Testis (tissue), 3 donors: Measurements from ENCODE around the gene DPP6. TPM values are rescaled to one million over a fixed set of nuclear protein-coding genes. Genes with fewer than 3 reads are reported as not detected.
A peak's percentile ranks its signal among the peaks of the same experiment; 100 is the strongest.
"Not testable (repeated sequence)": the region's sequence is repeated elsewhere in the genome, so short reads cannot be mapped to it uniquely, and the experiment has no call there.

ENCODE experiments used
- DNase-seq: peaks from one replicate; pipeline ENCODE4 v3.0.0-alpha.2; 2019
- H3K27ac ChIP-seq, 2 donors: fragments of 200-600 bp; sonication (generic); one replicate each; pipeline ENCODE4 v1.5.1; 2019
- H3K27me3 ChIP-seq: fragments of 200-600 bp; sonication (generic); one replicate; pipeline ENCODE4 v1.5.1; 2019
- H3K36me3 ChIP-seq: fragments of 200-600 bp; sonication (generic); one replicate; pipeline ENCODE4 v1.5.1; 2017; ENCODE audit warnings: low read depth; ENCODE audit errors: missing control alignments
- H3K4me1 ChIP-seq: fragments of 200-600 bp; sonication (generic); one replicate; pipeline ENCODE4 v1.5.1; 2019
- H3K4me3 ChIP-seq, 2 donors: fragments of 200-600 bp; sonication (generic); one replicate each; pipeline ENCODE4 v1.5.1; 2017 to 2019
- H3K9me3 ChIP-seq: fragments of 200-600 bp; sonication (generic); one replicate; pipeline ENCODE4 v1.5.1; 2017
- WGBS, 2 donors: methylation state at CpG; one replicate each; pipeline ENCODE4 v1.1.5; 2018; 5-methylcytosine and 5-hydroxymethylcytosine counted together
- intact Hi-C: fragments of 100-400 bp; cut with DNase I; formaldehyde crosslinking; loops from one replicate; pipeline ENCODE4 v1.15.1; 2023; ENCODE audit warnings: low total_unique reads
- polyA plus RNA-seq: library from polyadenylated mRNA; stranded (reverse); fragments of 350-450 nt; fragmentation: Illumina TruSeq; extraction: RNeasy Lipid Tissue Mini Kit (QIAGEN cat#74804); gene quantifications from one replicate; pipeline ENCODE4 v1.2.3, GENCODE V29; 2014; ENCODE audit warnings: low read depth, low replicate concordance; ENCODE audit not compliant: insufficient read depth
- total RNA-seq, 2 donors: library from RNA; depleted of rRNA; stranded (reverse); fragments of >200 nt; gene quantifications; one replicate each; pipeline ENCODE4 v1.2.3, GENCODE V29; 2016
- TF ChIP-seq, protein P1 (sequence below), 3 experiments: fragments of 450-650 bp in 2 of 3; fragments of 200-600 bp in 1 of 3; sonication (generic) in 1 of 3; IDR thresholded peaks; one replicate each; pipeline ENCODE4 v1.5.1; 2016 to 2019; ENCODE audit warnings: antibody characterized with exemption in 3 of 3, mild to moderate bottlenecking in 2 of 3, moderate library complexity in 1 of 3

DPP6 gene
- total and polyA plus RNA-seq, 3 donors from 2014 or later, result 26.0 to 78.3 (median 52.8) TPM

DNA sequence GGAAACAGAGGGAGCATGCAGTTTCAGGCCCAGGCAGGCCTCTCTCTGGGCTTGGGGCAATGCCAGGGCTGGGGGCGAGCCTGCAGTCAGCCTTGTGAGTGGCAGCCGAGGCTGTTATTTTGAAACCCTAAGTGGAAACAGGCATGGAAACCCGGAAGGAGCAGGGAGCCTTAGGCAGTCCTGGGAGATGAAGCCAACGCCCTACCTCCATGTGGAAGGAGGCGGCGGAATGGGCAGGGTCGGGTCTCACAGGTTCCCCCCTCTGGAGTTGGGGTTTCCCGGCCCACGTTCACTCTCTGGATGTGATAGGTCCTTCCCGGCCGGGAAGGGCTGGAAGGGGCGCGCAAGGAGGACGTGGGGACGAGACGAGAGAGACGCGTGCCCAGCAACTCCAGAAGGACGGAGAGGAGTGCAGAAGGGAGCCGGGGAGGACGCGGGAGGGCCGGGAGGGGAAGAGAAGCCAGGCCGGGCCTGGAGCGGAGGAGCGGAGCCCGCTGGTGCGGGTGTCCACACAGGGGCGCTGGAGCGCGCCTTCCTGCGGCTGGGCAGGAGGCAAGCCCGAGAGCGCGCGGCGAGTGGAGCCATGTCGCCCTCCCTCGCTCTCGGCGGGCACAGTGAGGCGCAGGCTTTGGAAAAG is 1.1 kb upstream of the DPP6 start:
- H3K4me1 ChIP-seq, H3K9me3 ChIP-seq, H3K27me3 ChIP-seq, intact Hi-C loops, H3K4me3 ChIP-seq, H3K36me3 ChIP-seq, DNase-seq, H3K27ac ChIP-seq: not testable (repeated sequence)
- 19% methylated on average over 25 of the region's 42 CpGs; no CpG with 5 or more reads in 1 of the 2 donors for WGBS, 2 donors

DNA sequence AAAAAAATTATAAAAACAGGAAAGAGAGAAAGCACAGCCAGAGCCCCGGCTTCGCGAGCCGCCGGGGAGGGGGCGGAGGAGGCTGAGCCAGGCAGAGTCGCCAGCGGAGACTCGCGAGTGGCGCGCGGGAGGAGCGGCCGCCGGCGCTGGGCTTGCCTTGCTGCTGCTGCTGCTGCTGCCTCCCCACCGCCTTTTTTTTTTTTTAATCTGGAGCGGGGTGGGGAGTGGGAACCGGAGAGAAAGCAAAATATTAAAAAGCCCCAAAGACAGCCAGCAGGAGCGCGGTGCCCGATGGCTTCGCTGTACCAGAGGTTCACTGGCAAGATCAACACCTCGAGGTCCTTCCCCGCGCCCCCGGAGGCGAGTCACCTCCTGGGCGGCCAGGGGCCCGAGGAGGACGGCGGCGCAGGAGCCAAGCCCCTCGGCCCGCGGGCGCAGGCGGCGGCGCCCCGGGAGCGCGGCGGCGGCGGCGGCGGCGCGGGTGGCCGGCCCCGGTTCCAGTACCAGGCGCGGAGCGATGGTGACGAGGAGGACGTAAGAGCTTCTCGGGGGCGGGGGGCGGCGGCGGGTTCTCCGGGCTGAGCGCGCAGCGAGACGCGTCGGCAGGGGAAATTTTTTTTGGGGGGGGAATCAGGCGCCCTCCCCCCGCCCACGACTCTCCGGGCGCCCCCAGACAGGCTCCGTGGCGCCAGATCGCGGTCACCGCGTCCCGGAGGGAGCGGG is 493 bp downstream of the DPP6 start:
- H3K4me3 ChIP-seq, result peak overlapping the region in 1 of 2 donors; percentile 17
- H3K4me1 ChIP-seq, H3K9me3 ChIP-seq, intact Hi-C loops, DNase-seq, H3K36me3 ChIP-seq, H3K27me3 ChIP-seq, H3K27ac ChIP-seq: not testable (repeated sequence)
- WGBS, 2 donors, result 0 to 1% methylated on average over 25 to 39 of the region's 83 CpGs

DNA sequence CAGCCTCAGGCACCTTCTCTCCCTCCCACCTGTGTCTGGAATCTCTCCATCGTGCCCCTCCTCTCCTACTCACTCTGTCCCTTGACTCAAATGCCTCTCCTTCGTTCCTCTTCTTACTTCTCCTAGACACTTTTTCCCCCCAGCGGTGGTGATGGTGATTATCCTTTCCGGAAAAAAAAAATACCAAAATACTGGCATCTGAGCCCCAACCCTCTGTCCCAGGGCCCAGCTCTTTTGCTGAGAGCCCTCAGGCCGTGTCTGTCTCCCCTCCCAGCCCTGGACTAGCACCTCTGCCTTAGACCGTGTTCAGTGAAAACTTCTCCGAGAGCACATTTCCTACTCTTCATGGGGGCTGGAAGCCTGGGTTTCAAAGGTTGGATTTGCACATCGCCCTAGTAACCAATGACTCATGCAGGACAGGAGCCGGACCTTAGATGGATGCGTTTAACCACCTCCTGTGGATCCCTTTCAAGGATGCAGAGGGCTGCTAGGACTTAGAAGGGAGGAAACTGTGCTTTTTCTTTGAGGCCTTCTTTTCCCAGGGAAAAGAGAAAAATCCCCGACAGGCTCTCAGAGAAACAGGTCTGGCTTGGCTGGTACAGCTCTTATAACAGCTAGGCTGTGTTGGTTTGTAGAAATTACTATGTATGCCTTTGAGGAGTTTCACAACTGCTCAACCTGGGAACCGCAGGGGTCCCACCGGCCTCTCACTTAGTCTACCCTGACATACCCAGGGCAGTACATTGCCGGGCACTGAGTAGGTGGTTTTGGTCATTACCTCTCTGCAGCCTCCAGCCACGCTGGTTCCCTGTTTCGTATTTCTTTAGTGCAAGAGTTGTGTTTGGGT is 1.5 kb downstream of the DPP6 start:
- DNase-seq, H3K27me3 ChIP-seq, H3K27ac ChIP-seq, H3K4me1 ChIP-seq, H3K4me3 ChIP-seq, intact Hi-C loops, H3K9me3 ChIP-seq, H3K36me3 ChIP-seq: not testable (repeated sequence)
- WGBS, 2 donors, result 22 to 35% methylated on average over 10 of the region's 16 CpGs

DNA sequence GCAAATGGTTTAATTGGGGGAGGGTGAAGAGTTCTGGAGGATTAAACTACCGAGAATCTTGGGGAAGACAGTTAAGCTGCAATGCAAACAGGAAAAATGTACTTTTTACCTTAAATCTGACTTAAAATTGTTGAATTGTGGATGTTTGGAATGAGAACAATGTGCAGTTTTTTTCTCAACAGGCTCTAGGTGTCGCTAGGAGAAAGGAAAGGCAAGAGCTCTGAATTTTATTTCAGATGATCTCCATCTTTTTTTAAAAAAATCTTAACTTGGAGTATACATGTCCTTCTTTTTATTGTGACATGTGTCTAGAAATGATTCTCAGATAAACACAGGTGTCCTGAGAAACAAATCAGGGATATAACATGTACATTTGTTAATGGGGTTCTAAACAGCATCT is 2.5 kb downstream of the DPP6 start:
- intact Hi-C loops, DNase-seq, H3K27ac ChIP-seq, H3K27me3 ChIP-seq, H3K36me3 ChIP-seq, H3K4me1 ChIP-seq, H3K9me3 ChIP-seq, H3K4me3 ChIP-seq: not testable (repeated sequence)
- 24 to 33% methylated on average over 2 of the region's 2 CpGs for WGBS, 2 donors

DNA sequence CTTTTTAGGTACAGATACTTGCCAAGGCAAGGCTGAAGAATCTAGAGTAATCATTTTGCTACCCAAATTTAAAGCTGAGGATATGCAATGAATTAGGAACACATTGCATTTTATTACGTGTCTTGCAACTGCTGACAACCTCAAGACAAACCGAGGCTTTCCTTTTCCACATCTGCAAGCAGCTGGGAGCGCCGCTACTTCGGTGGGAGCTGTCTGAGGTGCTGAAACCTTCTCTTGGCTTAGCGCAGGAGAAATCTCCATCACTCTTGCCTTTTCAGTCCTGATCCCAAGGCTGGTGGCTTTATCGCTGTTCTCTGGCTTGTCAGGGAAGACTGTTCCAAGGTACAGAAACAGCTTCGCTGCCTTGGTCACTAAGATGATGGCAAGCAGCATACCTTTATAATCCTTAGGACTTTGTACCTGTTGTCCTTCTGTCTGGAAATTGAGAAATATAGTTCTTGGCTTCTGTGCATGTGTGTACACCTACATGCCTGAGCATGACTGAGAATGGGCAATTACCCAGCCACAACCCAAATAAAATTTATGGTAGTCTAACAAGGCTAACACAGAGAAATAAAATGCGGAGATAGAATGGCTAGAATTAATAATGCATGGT is 3.4 kb downstream of the DPP6 start:
- H3K36me3 ChIP-seq, intact Hi-C loops, H3K4me1 ChIP-seq, H3K27me3 ChIP-seq, H3K9me3 ChIP-seq, H3K4me3 ChIP-seq, H3K27ac ChIP-seq: not testable (repeated sequence)
- 8 to 10% methylated on average over 9 of the region's 9 CpGs for WGBS, 2 donors
- peak; percentile 68 for DNase-seq

DNA sequence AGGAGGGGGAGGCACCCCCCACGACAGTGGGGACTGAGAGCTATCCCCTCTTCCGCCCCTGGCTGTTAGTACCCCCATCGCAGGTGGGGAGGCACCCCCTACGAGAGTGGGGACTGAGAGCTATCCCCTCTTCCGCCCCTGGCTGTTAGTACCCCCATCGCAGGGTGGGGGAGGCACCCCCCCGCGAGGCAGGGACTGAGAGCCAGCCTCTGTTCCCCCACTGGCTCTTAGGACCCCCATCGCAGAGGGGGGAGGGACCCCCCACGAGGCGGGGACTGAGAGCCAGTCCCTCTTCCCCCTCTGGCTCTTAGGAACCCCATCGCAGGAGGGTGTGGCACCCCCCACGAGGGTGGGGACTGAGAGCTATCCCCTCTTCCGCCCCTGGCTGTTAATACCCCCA is 6.6 kb downstream of the DPP6 start:
- H3K9me3 ChIP-seq, H3K4me3 ChIP-seq, H3K4me1 ChIP-seq, intact Hi-C loops, DNase-seq, H3K36me3 ChIP-seq, H3K27me3 ChIP-seq, H3K27ac ChIP-seq: not testable (repeated sequence)
- WGBS, 2 donors, result 91% methylated on average over 11 of the region's 14 CpGs; no CpG with 5 or more reads in 1 of the 2 donors

DNA sequence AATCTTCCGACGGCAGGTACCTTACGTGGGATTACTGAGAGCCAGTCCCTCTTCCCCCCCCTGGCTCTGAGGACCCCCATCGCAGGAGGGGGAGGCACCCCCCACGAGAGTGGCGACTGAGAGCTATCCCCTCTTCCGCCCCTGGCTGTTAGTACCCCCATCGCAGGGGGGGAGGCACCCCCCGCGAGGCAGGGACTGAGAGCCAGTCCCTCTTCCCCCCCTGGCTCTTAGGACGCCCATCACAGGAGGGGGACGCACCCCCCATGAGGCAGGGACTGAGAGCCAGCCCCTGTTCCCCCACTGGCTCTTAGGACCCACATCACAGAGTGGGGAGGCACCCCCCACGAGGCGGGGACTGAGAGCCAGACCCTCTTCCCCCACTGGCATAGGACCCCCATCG is 8.4 kb downstream of the DPP6 start:
- H3K4me3 ChIP-seq, intact Hi-C loops, H3K4me1 ChIP-seq, H3K27me3 ChIP-seq, H3K9me3 ChIP-seq, H3K27ac ChIP-seq, H3K36me3 ChIP-seq, DNase-seq: not testable (repeated sequence)
- 72 to 79% methylated on average over 5 to 13 of the region's 15 CpGs for WGBS, 2 donors

DNA sequence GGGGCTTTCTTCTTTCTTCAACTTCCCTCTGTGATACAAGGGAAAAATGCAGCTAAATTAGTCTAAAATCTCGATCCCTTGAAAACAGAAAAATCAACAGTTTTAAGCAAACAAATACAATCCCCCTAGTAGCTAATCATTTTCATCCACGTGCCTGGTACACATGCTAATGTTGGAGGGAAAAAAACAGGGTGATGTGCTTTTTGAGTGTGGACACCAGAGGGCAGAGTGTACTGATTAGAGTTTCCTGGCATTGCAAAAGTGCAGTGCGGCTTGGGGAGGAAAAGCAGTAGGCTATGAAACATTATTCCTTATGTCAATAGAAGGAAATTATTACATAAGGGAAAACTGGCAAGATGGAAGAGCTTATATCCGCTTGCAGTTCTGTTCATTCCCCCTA is 19.6 kb downstream of the DPP6 start:
- TF ChIP-seq, protein P1, sequence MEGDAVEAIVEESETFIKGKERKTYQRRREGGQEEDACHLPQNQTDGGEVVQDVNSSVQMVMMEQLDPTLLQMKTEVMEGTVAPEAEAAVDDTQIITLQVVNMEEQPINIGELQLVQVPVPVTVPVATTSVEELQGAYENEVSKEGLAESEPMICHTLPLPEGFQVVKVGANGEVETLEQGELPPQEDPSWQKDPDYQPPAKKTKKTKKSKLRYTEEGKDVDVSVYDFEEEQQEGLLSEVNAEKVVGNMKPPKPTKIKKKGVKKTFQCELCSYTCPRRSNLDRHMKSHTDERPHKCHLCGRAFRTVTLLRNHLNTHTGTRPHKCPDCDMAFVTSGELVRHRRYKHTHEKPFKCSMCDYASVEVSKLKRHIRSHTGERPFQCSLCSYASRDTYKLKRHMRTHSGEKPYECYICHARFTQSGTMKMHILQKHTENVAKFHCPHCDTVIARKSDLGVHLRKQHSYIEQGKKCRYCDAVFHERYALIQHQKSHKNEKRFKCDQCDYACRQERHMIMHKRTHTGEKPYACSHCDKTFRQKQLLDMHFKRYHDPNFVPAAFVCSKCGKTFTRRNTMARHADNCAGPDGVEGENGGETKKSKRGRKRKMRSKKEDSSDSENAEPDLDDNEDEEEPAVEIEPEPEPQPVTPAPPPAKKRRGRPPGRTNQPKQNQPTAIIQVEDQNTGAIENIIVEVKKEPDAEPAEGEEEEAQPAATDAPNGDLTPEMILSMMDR (IDR thresholded peaks at IDR 0.05), result peak in 2 of 3 experiments; percentile 45 to 51
- H3K4me3 ChIP-seq, H3K4me1 ChIP-seq, H3K27me3 ChIP-seq, H3K27ac ChIP-seq, intact Hi-C loops, H3K36me3 ChIP-seq, H3K9me3 ChIP-seq: not testable (repeated sequence)
- 31 to 32% methylated on average over 4 of the region's 4 CpGs for WGBS, 2 donors
- peak; percentile 40 for DNase-seq

DNA sequence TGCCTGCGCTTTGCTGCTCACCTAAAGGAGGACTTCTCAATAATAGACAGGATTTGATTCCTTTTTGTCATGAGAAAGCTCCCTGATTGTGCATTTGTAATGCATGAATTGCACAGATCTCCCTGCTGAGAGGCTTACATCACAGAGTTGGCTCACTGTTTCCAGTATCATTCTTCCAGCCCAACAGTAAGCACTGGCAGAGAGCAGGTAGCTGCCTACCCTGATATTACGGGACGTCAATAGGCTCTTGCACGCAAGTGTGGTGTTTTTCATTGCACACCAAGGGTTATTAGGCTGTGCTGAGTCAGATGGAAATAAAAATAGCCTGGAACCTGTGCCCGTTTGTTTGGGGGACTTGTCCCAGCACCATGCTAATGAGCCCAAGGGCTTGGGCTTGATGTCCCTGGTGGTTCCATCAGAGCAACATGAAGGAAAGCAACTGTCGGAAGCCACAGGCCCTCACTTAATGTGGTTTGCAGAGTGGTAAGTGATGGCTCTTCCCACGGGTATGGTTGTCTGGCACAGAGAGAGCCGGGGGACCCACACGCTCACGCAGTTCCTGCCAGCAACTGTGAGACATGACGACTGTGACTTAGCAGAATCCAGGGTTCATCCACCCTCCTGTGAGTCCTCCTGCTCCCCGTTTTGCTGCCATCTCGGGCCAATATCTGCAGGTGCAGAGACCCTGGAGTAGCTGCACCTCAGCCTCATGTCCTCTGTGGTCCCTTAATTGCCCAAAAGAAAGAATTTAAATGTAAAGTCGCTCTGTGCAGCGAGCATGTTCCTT is 20.4 kb downstream of the DPP6 start:
- DNase-seq, H3K4me1 ChIP-seq, H3K36me3 ChIP-seq, H3K4me3 ChIP-seq, H3K27me3 ChIP-seq, H3K27ac ChIP-seq, intact Hi-C loops, H3K9me3 ChIP-seq: not testable (repeated sequence)
- 87 to 91% methylated on average over 8 to 15 of the region's 15 CpGs for WGBS, 2 donors

DNA sequence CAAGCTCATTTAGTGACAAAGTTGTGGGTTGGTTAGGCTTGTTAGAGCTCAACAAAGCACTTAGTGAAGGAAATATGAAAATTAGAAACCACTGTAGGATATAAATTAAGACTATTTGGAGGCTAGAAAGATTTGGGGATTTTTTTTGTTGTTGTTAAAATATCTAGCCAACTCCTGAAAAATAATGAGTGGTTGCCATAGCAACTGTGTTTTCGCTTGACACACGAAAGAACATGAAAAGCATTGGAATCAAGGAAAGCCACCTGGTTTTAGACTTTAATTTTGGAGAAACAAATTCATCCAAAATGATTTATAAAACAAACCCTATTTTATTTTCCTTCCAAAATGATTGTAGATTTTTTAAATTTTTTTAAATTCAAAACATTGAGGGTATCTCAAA is 26.3 kb downstream of the DPP6 start:
- H3K27ac ChIP-seq, H3K9me3 ChIP-seq, DNase-seq, H3K4me3 ChIP-seq, H3K27me3 ChIP-seq, H3K36me3 ChIP-seq, intact Hi-C loops, H3K4me1 ChIP-seq: not testable (repeated sequence)
- 64 to 70% methylated on average over 2 of the region's 2 CpGs for WGBS, 2 donors
